HG02588 (cell line): Measurements from ENCODE around the gene RHPN2.
"Not testable (repeated sequence)": the region's sequence is repeated elsewhere in the genome, so short reads cannot be mapped to it uniquely, and the experiment has no call there.

ENCODE experiments used
- ATAC-seq: cut with Tn5 transposase; IDR thresholded peaks from one replicate; pipeline ENCODE4 v1.9.1; 2021; ENCODE audit warnings: mild to moderate bottlenecking, moderate library complexity; ENCODE audit not compliant: unreplicated experiment

Gene RHPN2

GRCh38 chr19:32979807-32980206, 84.9 kb downstream of the RHPN2 start:
- ATAC-seq, result not testable (repeated sequence)

GRCh38 chr19:32977813-32978212, 86.9 kb downstream of the RHPN2 start:
- ATAC-seq, result not testable (repeated sequence)

GRCh38 chr19:32977280-32977679, 87.4 kb downstream of the RHPN2 start:
- ATAC-seq, result no peak

- no peak for ATAC-seq
Measured at GRCh38 chr19:32976223-32976805, 88.4 kb downstream of the RHPN2 start.

GRCh38 chr19:32971715-32972540, 92.8 kb downstream of the RHPN2 start, which contains the start of the genes CEP89 and FAAP24:
CEP89 (minus strand) TSS chr19:32971958; CDS start chr19:32971874, 84 bp downstream.
FAAP24 (plus strand) TSS chr19:32972242; CDS start chr19:32973197, 955 bp downstream.
- peak; percentile 98 for ATAC-seq

GRCh38 chr19:32971012-32971595, 93.6 kb downstream of the RHPN2 start:
- ATAC-seq, result no peak

- no peak for ATAC-seq
Measured at GRCh38 chr19:32969549-32969948, 95.1 kb downstream of the RHPN2 start.

GRCh38 chr19:32966750-32967149, 97.9 kb downstream of the RHPN2 start:
- no peak for ATAC-seq

GRCh38 chr19:32945260-32945659, 119.4 kb downstream of the RHPN2 start:
- ATAC-seq, result no peak

GRCh38 chr19:32941273-32941672, 123.4 kb downstream of the RHPN2 start:
- not testable (repeated sequence) for ATAC-seq

- ATAC-seq, result no peak
Measured at GRCh38 chr19:32936065-32936464, 128.6 kb downstream of the RHPN2 start.

GRCh38 chr19:32935629-32936028, 129.1 kb downstream of the RHPN2 start:
- no peak for ATAC-seq

- no peak for ATAC-seq
Measured at GRCh38 chr19:32933571-32933970, 131.1 kb downstream of the RHPN2 start.

- ATAC-seq, result no peak
Measured at GRCh38 chr19:32930567-32930966, 134.1 kb downstream of the RHPN2 start.

- no peak for ATAC-seq
Measured at GRCh38 chr19:32928806-32929205, 135.9 kb downstream of the RHPN2 start.
